ENCODE results near the gene CLHC1.
"Not testable (repeated sequence)": the region's sequence is repeated elsewhere in the genome, so short reads cannot be mapped to it uniquely, and the experiment has no call there.

The CLHC1 gene

DNA sequence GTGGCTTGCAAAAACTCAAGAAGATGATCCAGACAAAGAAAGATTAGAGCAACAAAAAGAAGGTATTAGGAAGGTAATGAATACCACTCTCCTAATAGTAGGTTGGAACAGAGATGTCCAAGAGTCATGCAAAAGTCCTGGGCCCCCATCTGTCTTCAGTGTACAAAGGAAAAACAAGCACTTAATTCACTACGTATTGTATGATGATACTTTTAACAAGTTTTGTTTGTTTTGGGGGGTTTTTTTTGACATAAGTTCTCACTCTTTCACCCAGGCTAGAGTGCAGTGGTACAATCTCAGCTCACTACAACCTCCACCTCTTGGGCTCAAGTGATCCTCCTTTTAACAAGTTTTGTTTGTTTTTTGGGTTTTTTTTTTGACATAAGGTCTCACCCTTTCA, 101.2 kb downstream of the CLHC1 start:
- TF ChIP-seq, protein P1, sequence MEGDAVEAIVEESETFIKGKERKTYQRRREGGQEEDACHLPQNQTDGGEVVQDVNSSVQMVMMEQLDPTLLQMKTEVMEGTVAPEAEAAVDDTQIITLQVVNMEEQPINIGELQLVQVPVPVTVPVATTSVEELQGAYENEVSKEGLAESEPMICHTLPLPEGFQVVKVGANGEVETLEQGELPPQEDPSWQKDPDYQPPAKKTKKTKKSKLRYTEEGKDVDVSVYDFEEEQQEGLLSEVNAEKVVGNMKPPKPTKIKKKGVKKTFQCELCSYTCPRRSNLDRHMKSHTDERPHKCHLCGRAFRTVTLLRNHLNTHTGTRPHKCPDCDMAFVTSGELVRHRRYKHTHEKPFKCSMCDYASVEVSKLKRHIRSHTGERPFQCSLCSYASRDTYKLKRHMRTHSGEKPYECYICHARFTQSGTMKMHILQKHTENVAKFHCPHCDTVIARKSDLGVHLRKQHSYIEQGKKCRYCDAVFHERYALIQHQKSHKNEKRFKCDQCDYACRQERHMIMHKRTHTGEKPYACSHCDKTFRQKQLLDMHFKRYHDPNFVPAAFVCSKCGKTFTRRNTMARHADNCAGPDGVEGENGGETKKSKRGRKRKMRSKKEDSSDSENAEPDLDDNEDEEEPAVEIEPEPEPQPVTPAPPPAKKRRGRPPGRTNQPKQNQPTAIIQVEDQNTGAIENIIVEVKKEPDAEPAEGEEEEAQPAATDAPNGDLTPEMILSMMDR (conservative IDR thresholded peaks at IDR 0.05) = no peak
- no peak overlapping the region for H3K27ac ChIP-seq

DNA sequence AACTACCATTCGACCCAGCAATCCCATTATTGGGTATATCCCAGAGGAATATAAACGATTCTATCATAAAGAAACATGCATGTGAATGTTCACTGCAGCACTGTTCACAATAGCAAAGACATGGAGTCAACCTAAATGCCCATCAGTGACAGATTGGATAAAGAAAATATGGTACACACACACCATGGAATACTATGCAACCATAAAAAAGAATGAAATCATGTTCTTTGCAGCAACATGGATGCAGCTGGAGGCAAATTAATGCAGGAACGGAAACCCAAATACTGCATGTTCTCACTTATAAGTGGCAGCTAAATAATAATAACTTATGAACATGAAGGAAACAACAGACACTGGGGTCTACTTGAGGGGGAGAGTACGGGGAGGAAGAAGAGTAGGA, 105.5 kb downstream of the CLHC1 start:
- H3K27ac ChIP-seq = not testable (repeated sequence)

Data from VCaP (cell line).